Activated naive CD4-positive, alpha-beta T cell treated with Interleukin-2 at 50 U/mL for 16 hours (primary cell): ENCODE results near the gene LAMA5.

ENCODE experiments used
- DNase-seq: peaks from one replicate; pipeline ENCODE4 v3.0.0-alpha.2; 2020

Gene LAMA5

DNA sequence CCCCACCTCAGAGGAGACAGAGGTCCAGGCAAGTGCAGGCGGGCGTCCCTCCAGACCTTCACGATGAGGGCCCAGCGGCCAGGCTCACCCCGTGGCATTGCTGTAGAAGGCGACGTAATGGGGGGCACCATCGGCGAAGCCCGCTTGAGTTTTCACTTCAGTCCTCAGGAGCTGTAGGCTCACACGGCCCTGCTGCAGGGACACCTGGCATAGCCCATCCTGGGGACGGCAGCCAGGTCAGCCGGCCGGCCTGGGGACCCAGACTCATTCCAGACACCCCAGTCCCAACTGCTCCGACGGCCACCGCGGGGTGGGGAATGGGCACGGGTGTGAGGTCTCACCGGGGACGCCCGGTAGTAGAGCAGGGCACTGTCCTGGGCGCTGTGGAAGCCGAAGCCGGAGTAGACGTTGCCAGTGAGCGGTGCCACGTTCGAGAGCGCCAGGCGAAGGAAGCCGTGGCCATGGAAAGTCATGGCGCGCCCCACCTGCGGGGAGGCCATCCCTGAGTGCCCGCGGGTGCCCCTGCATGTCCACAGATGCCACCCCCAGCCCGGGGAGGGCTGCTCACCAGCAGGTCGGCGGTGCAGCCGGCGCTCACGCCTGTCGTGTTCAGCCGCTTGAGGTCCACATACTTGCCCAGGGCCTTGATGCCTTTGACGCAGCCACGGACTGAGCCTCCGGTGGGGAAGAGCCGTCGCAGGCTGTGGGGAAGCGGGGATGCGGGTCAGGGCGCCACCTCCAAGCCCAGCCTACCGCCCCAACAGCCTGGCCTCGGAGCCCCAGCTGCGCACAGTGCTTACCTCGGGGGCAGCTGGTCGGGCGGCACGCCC is 55.1 kb downstream of the LAMA5 start:
- no peak for DNase-seq

DNA sequence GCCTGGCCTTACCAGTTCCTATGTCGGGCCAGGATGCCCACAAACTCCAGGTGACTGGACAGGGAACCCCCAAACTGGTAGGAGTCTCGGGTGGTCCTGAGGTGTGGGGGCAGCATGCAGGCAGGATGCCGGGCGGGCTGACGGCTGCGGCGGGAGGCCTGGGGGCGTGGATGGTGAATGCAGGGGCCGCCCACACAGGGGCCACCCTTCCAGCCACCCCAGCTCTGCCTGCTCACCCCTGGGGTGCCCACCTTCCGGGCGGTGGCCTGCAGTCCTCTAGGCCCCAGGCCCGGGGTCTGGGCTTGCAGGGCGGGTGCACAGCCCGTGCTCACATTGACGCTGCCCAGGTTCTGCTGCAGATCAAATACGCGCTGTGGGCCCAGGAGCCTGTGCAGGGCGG is 56.0 kb downstream of the LAMA5 start:
- DNase-seq, result no peak

- DNase-seq, result no peak
These were observed 56.4 kb downstream of the LAMA5 start for GRCh38 chr20:62310757-62311121.

GRCh38 chr20:62309947-62310756 is 57.0 kb downstream of the LAMA5 start:
- DNase-seq, result no peak

DNA sequence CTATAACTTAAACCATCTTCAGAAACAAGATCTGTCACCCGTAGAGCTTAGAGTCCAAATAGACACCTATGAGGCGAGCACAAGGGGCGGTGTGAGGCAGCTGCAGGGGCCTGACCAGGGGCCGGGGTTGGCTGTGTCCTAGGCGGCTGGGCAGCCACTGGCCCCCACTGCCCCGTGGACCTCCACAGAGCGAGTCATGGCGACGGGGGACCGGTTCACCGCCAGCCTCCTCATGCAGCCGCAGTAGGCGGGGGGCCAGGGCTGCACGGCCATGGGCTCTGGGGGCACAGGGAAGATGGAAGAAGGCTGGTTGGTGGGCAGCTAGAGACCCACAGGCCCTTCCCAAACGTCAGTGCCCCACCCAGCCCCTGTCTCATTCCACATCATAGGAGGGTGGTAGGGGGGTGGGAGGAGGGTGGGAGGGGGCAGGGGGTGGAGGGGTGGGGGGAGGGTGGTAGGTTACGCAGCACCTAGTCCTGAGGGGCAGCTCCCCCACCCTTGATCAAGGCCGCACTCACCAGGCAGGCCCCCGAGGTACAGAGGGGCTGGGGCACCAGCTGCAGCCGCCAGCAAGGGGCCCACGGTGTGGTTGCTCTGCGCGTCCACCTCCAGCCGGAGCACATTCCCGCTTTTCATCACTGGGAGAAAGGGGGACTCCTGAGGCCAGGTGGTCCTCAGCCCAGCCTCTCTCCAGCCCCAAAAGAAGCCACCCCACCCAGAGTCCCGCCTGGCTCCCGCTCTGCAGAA is 57.7 kb downstream of the LAMA5 start:
- DNase-seq, result no peak

GRCh38 chr20:62308102-62308822 is 58.9 kb downstream of the LAMA5 start:
- no peak for DNase-seq

GRCh38 chr20:62307226-62308101 is 59.6 kb downstream of the LAMA5 start:
- DNase-seq, result no peak

GRCh38 chr20:62306414-62307187 is 60.5 kb downstream of the LAMA5 start:
- DNase-seq, result no peak

DNA sequence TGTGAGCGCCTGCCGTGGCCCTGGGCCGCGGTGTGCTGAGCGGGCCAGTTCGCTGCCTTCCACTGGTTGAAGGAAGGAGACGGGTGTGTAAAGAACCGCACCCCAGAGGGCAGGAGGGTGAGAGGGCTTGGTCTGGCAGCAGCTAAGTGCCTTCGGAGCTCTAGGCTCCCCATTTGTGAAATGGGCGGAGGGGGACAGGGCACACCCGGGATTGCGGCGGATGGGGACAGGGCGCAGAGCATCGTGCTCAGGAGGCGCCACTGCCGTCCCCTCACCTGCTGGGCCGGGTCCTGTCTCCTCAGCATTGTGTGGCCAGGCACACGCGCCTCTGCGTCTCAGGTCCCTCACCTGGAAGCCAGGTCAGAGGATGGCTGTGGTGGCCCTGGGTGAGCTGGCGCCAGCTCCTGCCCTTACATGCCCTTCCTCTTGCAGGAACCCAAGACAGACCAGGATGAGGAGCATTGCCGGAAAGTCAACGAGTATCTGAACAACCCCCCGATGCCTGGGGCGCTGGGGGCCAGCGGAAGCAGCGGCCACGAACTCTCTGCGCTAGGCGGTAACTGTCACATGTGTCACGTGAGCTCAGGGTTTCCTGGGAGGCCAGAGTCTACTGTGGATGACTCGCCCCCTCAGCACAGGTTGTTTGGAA is 61.2 kb downstream of the LAMA5 start:
- no peak for DNase-seq

DNA sequence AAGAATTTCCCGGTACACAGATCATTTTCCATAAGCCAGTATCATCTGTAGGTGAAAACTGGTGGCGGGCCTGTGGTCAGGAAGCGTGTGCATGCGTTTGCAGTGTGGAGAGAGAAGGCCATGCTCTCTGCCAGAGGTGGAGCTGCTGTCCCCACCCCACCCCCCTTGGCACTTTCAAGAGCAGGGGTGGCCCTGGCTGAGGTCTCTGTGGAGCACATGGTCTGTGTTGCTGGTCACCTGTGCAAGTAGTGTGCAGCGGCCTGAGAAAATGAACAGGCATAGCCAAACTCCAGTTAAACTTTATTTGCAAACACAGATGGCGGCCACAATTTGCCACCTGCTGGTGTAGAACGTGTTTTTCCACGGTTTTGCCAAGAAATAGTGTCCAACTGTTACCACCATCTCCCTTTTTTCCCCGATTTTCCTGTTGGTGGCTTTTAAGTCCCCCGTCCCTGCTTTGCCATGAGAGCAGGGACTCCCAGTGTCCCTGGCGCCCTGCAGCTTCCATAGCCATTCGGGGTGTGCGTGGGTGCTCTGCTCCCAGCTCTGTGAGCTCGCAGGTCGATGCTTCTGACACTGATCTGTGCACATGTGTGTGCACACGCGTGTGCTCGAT is 61.9 kb downstream of the LAMA5 start:
- no peak for DNase-seq

GRCh38 chr20:62304331-62305148 is 62.6 kb downstream of the LAMA5 start:
- no peak for DNase-seq

- no peak for DNase-seq
These were observed 63.5 kb downstream of the LAMA5 start for GRCh38 chr20:62303340-62304226.

- no peak for DNase-seq
These were observed 64.1 kb downstream of the LAMA5 start for GRCh38 chr20:62303062-62303339.

DNA sequence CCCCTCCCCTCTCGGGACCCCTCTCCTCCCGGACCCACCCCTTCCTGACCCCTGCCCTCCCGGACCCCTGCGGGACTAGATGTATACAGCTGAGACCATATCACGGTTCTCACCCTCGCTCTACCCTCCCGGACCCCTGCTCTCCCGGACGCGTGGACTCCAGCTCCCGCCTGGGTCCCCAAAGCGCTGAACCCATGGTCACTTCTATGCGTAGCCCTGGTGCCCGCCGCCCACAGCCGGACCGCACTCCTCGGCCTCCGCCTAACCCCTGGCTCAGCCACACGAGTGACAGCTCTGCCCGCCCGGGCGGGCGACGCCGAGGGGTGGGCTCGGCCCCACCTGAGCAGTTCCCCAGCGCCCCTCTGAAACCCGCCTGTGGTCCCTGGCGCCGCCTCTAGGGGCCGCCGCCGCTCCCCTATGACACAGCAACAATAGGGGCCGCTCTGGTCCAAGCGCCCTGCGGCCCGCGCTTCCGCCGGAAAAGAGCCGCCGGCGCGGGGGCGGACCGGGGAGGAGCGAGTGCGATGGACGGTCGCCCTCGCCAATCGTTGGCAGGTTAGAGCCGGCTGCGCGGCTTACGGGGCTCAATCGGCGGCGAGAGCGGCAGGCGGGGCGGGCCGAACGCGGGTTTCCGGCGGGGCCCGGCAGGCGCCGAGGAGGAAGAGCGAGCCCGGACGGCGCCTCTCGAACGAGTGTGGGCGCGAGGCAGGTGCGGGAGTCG is 64.6 kb downstream of the LAMA5 start, which contains the start of gene ADRM1:
Gene ADRM1 (plus strand): TSS at position 657 of the 721 bp plus-strand sequence. CDS start 572 bp downstream, outside the sequence.
- peak; percentile 97 for DNase-seq

DNA sequence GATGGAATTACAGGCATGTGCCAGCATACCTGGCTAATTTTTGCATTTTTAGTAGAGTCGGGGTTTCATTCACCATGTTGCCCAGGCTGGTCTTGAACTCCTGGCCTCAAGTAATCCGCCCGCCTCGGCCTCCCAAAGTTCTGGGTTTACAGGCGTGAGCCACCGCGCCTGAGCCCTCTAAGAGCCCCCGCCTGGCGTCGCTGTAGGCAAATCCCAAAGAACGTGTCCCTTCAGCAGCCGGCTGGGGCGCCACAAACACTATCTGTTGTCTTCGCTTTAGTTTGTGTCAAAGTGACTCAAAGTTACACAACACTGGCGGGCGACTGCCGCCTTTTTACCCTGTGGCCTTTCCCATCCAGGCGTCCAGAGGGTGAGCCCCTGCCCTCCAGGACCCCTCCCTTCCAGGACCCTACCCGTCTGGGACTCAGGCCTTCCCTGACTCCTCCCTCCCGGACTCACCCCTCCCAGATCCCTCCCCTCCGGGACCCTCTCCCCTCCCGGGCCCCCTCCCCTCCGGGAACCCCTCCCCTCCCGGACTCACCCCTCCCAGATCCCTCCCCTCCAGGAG is 65.3 kb downstream of the LAMA5 start:
- DNase-seq, result peak; percentile 92

DNA sequence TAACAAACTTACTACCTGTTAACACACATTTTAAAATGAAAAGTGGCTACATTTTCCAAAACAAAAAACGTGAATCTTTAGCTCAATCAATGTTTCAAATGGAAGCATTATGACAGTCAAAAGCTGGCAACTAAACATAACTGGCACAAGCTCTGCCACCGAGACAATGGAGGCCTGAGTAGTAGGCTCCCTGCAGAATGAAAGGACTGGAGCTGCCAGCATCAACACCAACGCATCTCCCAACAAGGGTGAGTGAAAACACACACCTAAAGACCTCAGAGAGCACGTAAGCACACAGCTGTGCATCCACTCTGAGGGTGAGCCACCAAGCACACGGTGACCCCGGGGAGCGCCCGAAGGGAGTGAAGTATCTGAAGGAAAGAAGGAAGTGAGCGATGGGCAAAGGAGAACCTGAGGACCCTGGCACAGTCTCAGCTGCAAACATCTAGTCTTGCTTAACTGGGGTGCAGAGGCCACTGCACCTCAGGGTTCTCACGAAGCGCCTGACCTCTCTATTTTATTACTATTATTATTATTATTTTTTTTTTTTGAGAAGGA is 65.9 kb downstream of the LAMA5 start:
- no peak for DNase-seq

DNA sequence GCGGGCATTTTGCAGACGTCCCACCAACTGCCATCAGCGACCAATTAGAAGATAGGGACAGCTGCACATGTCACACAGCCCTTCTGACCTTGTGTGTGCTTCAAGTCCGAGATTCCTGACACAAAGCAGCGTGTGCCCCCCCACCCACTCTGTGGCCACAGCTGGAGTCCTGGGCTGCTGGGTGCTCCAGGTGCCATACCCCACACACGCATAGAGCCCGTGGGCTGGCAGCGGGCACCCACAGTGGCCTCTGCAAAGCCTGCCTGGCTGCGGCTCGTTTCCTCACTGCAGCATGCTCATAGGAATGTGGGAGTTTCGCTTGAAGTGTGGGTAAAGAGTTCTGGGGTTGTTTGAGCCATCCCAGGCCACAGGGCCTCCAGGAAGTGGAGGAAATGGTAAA is 66.8 kb downstream of the LAMA5 start:
- no peak for DNase-seq
